Subcutaneous adipose tissue (tissue), 4 donors: ENCODE results near the gene SPATS2L. TPM values are rescaled to one million over a fixed set of nuclear protein-coding genes. Genes with fewer than 3 reads are reported as not detected.

Experiments
- total RNA-seq, 4 donors: library from RNA; depleted of rRNA; stranded (reverse); fragments of >200 nt; gene quantifications; one replicate each; pipeline ENCODE4 v1.1.0, GENCODE V29; 2016
- TF ChIP-seq, protein P1 (sequence below): fragments of 450-650 bp; IDR thresholded peaks from one replicate; pipeline ENCODE4 v1.5.1; 2016; ENCODE audit warnings: low read depth, mild to moderate bottlenecking, control low read depth, antibody characterized with exemption, moderate library complexity

SPATS2L gene
- total RNA-seq, 4 donors from 2014 or later = 71.4 to 88.9 (median 79.6) TPM

DNA sequence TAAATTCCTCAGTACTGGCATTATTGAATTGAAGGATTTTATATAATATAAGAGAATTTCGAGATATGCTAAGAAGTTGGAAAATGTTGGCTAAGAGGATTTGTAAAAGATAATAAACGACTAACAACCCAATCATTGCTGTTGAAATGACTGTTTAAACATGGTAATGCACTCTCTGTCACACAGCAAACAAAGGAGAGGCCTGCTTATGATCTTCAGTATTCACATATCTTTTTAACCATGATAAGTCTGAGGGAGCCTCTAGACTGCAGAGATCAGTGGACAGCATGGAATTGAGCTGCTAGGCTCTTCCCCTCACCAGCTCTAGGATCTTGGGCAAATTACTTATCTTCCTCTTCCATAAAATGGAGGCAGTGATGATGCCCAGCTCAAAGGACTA is 200.7 kb downstream of the SPATS2L start:
- TF ChIP-seq, protein P1, sequence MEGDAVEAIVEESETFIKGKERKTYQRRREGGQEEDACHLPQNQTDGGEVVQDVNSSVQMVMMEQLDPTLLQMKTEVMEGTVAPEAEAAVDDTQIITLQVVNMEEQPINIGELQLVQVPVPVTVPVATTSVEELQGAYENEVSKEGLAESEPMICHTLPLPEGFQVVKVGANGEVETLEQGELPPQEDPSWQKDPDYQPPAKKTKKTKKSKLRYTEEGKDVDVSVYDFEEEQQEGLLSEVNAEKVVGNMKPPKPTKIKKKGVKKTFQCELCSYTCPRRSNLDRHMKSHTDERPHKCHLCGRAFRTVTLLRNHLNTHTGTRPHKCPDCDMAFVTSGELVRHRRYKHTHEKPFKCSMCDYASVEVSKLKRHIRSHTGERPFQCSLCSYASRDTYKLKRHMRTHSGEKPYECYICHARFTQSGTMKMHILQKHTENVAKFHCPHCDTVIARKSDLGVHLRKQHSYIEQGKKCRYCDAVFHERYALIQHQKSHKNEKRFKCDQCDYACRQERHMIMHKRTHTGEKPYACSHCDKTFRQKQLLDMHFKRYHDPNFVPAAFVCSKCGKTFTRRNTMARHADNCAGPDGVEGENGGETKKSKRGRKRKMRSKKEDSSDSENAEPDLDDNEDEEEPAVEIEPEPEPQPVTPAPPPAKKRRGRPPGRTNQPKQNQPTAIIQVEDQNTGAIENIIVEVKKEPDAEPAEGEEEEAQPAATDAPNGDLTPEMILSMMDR = no peak

- TF ChIP-seq, protein P1 = no peak
Observed at GRCh38 chr2:200509235-200509611, 202.7 kb downstream of the SPATS2L start.

- TF ChIP-seq, protein P1 = no peak
Observed at GRCh38 chr2:200509612-200510433, 203.3 kb downstream of the SPATS2L start, which contains the start of gene KCTD18. KCTD18 (minus strand) TSS chr2:200510068; CDS start chr2:200507016, 3,052 bp downstream.

GRCh38 chr2:200515155-200515554 is 208.7 kb downstream of the SPATS2L start:
- TF ChIP-seq, protein P1 = no peak

GRCh38 chr2:200523158-200523557 is 216.7 kb downstream of the SPATS2L start:
- TF ChIP-seq, protein P1 = no peak

DNA sequence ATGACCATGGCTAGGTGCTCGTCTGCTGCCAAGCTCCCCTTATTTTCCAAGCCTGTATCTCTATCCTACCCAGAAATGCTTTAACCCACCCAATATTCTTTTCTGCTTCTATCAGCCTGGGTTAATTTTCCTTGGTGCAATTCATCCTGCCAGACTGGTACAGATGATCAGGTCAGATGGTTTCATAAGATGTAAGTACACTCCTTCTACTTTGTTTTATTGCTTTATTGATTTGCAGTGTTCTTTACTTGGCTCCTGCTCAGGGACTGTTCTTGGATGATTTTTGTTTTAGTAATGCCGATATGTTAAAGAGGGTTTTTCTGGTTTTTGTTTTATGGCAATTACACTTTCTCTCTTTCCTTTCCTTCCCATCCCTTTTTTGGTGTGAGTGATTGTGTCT is 217.1 kb downstream of the SPATS2L start:
- TF ChIP-seq, protein P1 = no peak

DNA sequence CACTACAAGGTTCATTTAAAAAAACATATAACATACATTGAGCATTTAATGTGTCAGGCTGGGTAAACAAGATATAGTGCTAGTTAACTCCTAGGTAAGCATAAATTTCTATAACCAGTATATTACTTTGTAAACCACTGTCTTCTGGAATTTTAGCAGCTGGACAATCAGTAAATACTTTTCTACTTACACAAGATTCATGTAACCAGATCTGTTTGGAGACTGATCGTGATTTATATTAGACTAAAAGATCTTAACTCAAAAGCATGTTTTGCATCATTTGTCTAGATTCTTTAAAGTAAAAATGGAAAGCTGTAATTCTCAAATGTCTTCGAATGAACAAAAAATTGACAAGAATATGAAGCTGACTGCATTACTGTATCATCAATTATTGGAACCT is 218.6 kb downstream of the SPATS2L start:
- TF ChIP-seq, protein P1 = no peak
